T47D (cell line): Measurements from ENCODE around the gene PEPD.

Experiments used
- DNase-seq, 2 experiments: peaks; one replicate each; pipeline versions ENCODE4 v3.0.0 to v3.0.0-alpha.2; 2011 to 2012; ENCODE audit warnings: low read depth in 1 of 2, low spot score in 1 of 2
- JUND ChIP-seq: IDR thresholded peaks from 2 replicates; pipeline ENCODE4 v1.6.1; 2012; ENCODE audit warnings: low read depth
- in situ Hi-C: cut with HindIII; loops from 2 replicates; pipeline ENCODE4 v1.10.0; 2016; ENCODE audit warnings: low sequenced_read_pairs, low pct_unique_long_range_greater_than_20kb

Gene PEPD

GRCh38 chr19:33459222-33460090, 62.1 kb downstream of the PEPD start:
- in situ Hi-C loops, result no loop called here
- no peak for TF ChIP-seq JUND
- no peak for DNase-seq

GRCh38 chr19:33458807-33459206, 62.8 kb downstream of the PEPD start:
- DNase-seq, result no peak
- in situ Hi-C loops, result no loop called here
- no peak for TF ChIP-seq JUND

GRCh38 chr19:33458171-33458633, 63.4 kb downstream of the PEPD start:
- in situ Hi-C loops, result no loop called here
- DNase-seq, result no peak
- TF ChIP-seq JUND, result no peak

- in situ Hi-C loops, result no loop called here
- TF ChIP-seq JUND, result no peak
- no peak for DNase-seq
Measured at GRCh38 chr19:33456845-33457220, 64.8 kb downstream of the PEPD start.

GRCh38 chr19:33456076-33456844, 65.3 kb downstream of the PEPD start:
- TF ChIP-seq JUND, result no peak
- in situ Hi-C loops, result no loop called here

GRCh38 chr19:33453265-33453664, 68.3 kb downstream of the PEPD start:
- no peak for DNase-seq
- TF ChIP-seq JUND, result no peak
- in situ Hi-C loops, result no loop called here

More at GRCh38 chr19:33456076-33456844, 65.3 kb downstream of the PEPD start:
- no peak for DNase-seq

- no peak for TF ChIP-seq JUND
- no peak for DNase-seq
- in situ Hi-C loops, result no loop called here
Measured at GRCh38 chr19:33450689-33451088, 70.9 kb downstream of the PEPD start.

GRCh38 chr19:33449799-33450198, 71.8 kb downstream of the PEPD start:
- in situ Hi-C loops, result no loop called here
- no peak for DNase-seq
- no peak for TF ChIP-seq JUND

GRCh38 chr19:33448159-33448516, 73.5 kb downstream of the PEPD start:
- DNase-seq, result no peak
- in situ Hi-C loops, result no loop called here
- no peak for TF ChIP-seq JUND

GRCh38 chr19:33447336-33448158, 74.0 kb downstream of the PEPD start:
- in situ Hi-C loops, result no loop called here

GRCh38 chr19:33446330-33447293, 75.0 kb downstream of the PEPD start:
- no peak for DNase-seq
- no peak for TF ChIP-seq JUND
- in situ Hi-C loops, result no loop called here

More at GRCh38 chr19:33447336-33448158, 74.0 kb downstream of the PEPD start:
- TF ChIP-seq JUND, result no peak
- no peak for DNase-seq
